Measurements from ENCODE around the gene GUCY1A1. TPM values are rescaled to one million over a fixed set of nuclear protein-coding genes. Genes with fewer than 3 reads are reported as not detected.

GUCY1A1 gene
- polyA plus RNA-seq, 3 donors from 2014 or later: 6.1 to 15.8 (median 12.6) TPM

- DNase-seq: no peak
- Mint-ChIP-seq H3K27ac (no peak overlapping the region), H3K4me3 (no peak overlapping the region), H3K36me3 (no peaks in the 10 kb centered on the region), H3K4me1 (no peaks in the 10 kb centered on the region), H3K27me3 (ENCODE audit: low read depth in 3 of 3) (peaks cover 0 to 3% (median 0%) of the 10 kb centered on the region in 3 donors), H3K9me3 (no peaks in the 10 kb centered on the region)
These were observed 101.7 kb downstream of the GUCY1A1 start for GRCh38 chr4:155768370-155768769.

- no peaks in the 10 kb centered on the region for H3K9me3 Mint-ChIP-seq
- peaks cover 0 to 3% (median 2%) of the 10 kb centered on the region in 3 donors for H3K27me3 Mint-ChIP-seq (ENCODE audit: low read depth in 3 of 3)
- no peaks in the 10 kb centered on the region for H3K4me1 Mint-ChIP-seq
- no peak for DNase-seq
- H3K36me3 Mint-ChIP-seq: peaks cover 0 to 3% (median 0%) of the 10 kb centered on the region in 3 donors
- H3K4me3 Mint-ChIP-seq: no peak overlapping the region
- H3K27ac Mint-ChIP-seq: no peak overlapping the region
These were observed 102.4 kb downstream of the GUCY1A1 start for GRCh38 chr4:155769090-155769489.

GRCh38 chr4:155772459-155773195, 106.0 kb downstream of the GUCY1A1 start:
- H3K27me3 Mint-ChIP-seq (ENCODE audit: low read depth in 3 of 3): peaks cover 0 to 2% (median 0%) of the 10 kb centered on the region in 3 donors

GRCh38 chr4:155773196-155773800, 106.7 kb downstream of the GUCY1A1 start:
- Mint-ChIP-seq H3K4me1 (no peaks in the 10 kb centered on the region), H3K27me3 (ENCODE audit: low read depth in 3 of 3) (peaks cover 0 to 2% (median 0%) of the 10 kb centered on the region in 3 donors), H3K27ac (no peak overlapping the region), H3K9me3 (no peaks in the 10 kb centered on the region), H3K4me3 (no peak overlapping the region), H3K36me3 (peaks cover 0 to 7% (median 6%) of the 10 kb centered on the region in 3 donors)
- no peak for DNase-seq

More at GRCh38 chr4:155772459-155773195, 106.0 kb downstream of the GUCY1A1 start:
- Mint-ChIP-seq H3K4me1 (no peaks in the 10 kb centered on the region), H3K27ac (no peak overlapping the region), H3K9me3 (no peaks in the 10 kb centered on the region), H3K4me3 (no peak overlapping the region), H3K36me3 (peaks cover 0 to 7% (median 6%) of the 10 kb centered on the region in 3 donors)
- DNase-seq: no peak

GRCh38 chr4:155774033-155774432, 107.4 kb downstream of the GUCY1A1 start:
- Mint-ChIP-seq H3K27me3 (ENCODE audit: low read depth in 3 of 3) (peaks cover 0 to 2% (median 0%) of the 10 kb centered on the region in 3 donors), H3K4me3 (no peak overlapping the region), H3K27ac (no peak overlapping the region), H3K9me3 (no peaks in the 10 kb centered on the region), H3K4me1 (no peaks in the 10 kb centered on the region), H3K36me3 (peaks cover 0 to 7% (median 6%) of the 10 kb centered on the region in 3 donors)
- no peak for DNase-seq

- DNase-seq: no peak
- H3K27me3 Mint-ChIP-seq (ENCODE audit: low read depth in 3 of 3): peaks cover 0 to 2% (median 0%) of the 10 kb centered on the region in 3 donors
These were observed 111.5 kb downstream of the GUCY1A1 start for GRCh38 chr4:155777971-155778735.

GRCh38 chr4:155780775-155781174, 114.1 kb downstream of the GUCY1A1 start:
- DNase-seq: no peak
- Mint-ChIP-seq H3K36me3 (peaks cover 0 to 4% (median 3%) of the 10 kb centered on the region in 3 donors), H3K27me3 (ENCODE audit: low read depth in 3 of 3) (no peaks in the 10 kb centered on the region), H3K9me3 (no peaks in the 10 kb centered on the region), H3K4me1 (no peaks in the 10 kb centered on the region), H3K4me3 (no peak overlapping the region), H3K27ac (no peak overlapping the region)

More at GRCh38 chr4:155777971-155778735, 111.5 kb downstream of the GUCY1A1 start:
- H3K27ac Mint-ChIP-seq: no peak overlapping the region
- H3K9me3 Mint-ChIP-seq: no peaks in the 10 kb centered on the region
- peaks cover 0 to 10% (median 9%) of the 10 kb centered on the region in 3 donors for H3K36me3 Mint-ChIP-seq
- no peaks in the 10 kb centered on the region for H3K4me1 Mint-ChIP-seq
- no peak overlapping the region for H3K4me3 Mint-ChIP-seq

GRCh38 chr4:155781249-155781831, 114.7 kb downstream of the GUCY1A1 start:
- no peaks in the 10 kb centered on the region for H3K4me1 Mint-ChIP-seq
- H3K27ac Mint-ChIP-seq: no peak overlapping the region
- H3K4me3 Mint-ChIP-seq: no peak overlapping the region
- no peaks in the 10 kb centered on the region for H3K9me3 Mint-ChIP-seq
- no peak for DNase-seq
- peaks cover 0 to 4% (median 3%) of the 10 kb centered on the region in 3 donors for H3K36me3 Mint-ChIP-seq
- H3K27me3 Mint-ChIP-seq (ENCODE audit: low read depth in 3 of 3): no peaks in the 10 kb centered on the region

Other genes with a start within 250 kb of the GUCY1A1 start
- gene GUCY1B1, start 92.2 kb downstream of the GUCY1A1 start, polyA plus RNA-seq: 1 to 10 TPM; 4.0 to 7.8 (median 4.3) TPM
- gene ASIC5, start 199.4 kb downstream of the GUCY1A1 start, polyA plus RNA-seq: not detected
- gene TDO2, start 236.8 kb downstream of the GUCY1A1 start, polyA plus RNA-seq: not detected